HG02981 (cell line): Measurements from ENCODE around the gene TF.

ENCODE experiments used
- ATAC-seq: cut with Tn5 transposase; IDR thresholded peaks from one replicate; pipeline ENCODE4 v1.9.1; 2021; ENCODE audit warnings: mild to moderate bottlenecking, moderate library complexity; ENCODE audit not compliant: unreplicated experiment

The TF gene

DNA sequence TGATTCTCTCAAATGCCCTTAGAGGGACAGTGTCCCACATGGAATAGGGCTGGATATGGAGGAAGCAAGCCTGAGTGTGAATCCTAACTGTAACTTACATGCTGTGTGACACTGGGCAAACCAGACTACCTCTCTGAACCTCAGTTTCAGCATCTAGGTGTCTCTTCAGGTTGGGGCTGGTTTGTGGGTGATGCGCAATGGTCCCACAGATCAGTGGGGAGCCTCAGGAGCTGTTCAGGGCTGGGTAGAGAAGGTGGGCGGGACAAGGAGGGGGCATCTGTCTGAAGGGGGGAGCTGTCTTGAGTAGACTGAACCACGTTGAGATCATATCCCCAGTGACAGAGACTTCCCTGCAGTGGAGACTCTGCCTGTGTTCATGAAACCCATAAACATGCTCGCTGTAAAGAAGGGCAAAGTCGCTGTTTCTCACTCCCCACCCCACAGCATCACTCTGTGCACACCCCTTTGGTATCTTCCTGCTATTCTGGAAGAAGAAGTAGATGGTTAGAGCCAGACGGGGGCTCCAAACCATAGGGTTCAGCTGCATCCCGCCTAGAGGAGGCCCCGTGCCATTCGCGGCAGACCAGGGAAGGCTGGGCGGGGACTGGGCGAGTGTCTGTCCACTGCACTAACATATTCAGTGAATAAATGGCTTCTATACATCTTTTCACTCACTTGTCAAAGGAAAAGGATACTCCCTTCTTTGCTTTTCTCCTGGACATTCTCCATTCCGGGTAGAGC is 87.9 kb downstream of the TF start:
- ATAC-seq, result no peak

DNA sequence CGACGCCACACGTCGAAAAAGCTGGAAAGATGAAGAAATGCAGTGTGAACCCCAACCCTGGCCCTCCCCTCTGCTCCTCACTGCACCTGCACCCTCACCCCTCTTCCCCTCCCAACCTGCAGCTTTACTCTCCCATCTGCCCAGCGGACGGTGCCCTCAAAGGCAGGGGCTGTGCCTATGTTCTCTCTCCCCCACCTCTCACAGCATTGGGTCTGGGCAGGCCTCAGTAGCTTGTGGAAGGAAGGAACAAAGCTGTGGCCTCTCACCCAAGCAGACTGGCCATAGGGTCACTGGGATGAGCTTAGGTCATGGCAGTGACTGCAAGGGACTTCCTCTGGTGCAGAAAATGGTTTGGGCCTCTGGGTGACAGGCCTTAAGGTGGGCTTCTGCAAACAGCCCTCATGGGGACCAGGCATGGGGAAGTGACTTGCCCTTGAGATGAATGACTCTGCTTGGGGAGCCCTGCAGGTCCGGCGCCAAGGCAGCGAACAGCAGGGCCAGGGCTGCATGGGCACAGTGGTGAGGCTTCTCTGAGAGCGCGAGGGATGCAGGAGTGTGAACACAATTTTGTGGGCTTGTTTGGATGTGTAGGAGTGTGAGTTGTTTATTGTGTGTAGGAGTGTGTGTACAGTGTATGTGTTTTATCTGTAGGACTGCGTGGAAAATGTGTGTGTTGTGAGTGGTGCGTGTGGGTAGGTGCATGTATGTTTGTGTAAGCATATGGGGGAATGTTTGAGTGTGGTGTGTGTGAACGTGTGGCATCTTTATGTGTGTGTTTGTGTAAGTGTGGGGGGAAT is 88.6 kb downstream of the TF start:
- no peak for ATAC-seq

DNA sequence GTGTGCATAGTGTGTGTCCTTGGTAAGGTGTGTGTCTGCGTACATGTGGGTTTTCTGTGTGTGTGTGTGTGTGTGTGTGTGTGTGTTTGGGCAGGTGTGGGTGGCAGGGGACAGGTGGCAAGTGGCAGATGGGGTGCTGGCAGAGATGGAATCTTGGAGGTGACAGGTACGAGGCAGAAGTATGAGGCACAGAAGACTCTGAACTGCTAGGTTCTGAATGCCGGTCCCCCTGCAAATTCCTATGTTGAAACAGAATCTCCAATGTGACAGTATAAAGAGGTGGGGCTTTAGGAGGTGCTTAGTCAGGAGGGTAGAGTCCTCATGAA is 89.2 kb downstream of the TF start:
- no peak for ATAC-seq

DNA sequence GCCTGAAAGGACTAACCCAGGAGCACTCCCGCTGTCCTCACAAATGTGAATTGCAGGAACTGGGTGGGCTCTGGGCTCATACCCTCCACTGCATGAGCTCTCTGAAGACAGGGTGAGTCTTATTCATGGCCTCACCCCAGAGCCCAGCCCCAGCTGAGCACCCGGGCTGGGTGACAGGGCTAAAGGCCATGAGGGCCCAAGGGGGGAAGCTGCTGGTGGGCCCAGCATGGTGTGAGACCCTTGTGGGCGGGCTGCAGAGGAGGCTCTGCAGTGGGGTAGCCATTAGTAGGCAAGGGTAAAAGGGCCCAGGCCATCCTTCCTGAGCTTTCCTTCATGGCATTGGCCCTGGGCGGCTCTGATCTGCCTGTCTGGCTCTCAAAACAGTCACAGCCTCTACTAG is 89.8 kb downstream of the TF start:
- no peak for ATAC-seq

DNA sequence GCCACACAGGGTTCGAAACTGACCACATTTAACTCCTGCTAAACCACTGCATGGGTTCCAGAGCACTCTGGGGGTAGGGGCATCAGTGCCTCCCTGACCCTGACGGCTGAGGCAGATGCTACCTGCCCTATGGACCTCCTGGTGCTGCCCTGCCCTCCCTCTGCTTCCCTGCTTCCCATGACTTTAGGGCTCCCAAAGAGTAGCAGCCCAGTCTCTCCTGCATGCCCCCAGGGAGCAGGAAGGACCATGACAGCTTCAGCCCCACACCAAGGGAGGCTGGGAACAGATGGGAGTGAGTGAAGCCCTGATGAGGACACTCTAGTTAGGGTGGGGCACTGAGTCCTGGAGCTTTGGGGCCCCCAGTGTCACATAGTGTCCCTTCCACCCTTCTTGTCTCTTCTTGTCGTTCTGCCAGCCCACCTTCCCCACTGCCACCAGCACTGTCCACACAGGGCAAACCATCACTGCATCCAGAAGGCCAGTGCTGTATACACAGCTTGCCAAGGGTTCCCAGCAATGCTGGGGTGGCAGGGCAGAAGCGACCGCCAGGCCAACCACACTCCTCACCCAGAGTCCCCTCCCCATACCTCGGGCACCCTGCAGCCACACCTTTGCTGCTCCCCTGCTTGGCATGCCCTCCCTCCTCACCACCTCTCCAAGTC is 90.4 kb downstream of the TF start:
- ATAC-seq, result no peak

DNA sequence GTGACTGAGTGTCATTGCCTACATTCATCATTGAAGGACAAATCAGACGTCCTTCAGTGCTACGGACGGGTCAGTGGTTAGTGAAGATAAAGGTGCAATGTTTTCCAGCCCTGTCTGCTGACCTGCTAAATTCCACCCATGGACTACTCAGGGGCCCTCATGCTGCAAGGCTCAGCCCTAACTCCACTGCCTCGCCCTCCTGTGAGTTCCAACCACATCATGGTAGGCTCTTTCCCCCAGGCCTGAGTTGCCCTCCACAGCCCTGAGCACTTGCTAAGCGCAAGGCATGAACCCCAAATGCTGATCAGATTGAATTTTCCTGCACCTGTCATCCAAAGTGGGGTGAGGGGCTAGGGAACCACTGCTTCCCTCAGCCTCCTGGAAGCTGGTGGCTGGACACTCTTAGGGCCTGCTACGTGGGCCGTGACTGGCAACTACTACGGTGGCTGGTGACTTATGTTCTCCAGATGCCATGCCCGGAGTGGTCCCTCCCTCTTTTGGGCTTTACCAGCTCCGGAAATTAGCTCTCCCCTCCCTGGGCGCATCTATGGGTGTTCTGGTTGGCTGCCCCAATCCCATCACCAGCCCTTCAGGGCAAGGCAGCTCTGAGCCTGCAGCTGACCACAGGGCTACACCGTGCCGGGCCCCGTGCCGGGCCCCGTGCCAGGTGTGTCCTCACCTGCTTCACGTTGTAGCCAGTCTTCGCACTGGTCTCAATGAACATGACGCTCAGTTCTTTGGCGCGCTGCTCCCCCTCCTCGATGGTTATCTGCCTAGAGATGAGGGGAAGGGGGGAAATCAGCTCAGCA is 91.5 kb downstream of the TF start:
- ATAC-seq, result no peak

DNA sequence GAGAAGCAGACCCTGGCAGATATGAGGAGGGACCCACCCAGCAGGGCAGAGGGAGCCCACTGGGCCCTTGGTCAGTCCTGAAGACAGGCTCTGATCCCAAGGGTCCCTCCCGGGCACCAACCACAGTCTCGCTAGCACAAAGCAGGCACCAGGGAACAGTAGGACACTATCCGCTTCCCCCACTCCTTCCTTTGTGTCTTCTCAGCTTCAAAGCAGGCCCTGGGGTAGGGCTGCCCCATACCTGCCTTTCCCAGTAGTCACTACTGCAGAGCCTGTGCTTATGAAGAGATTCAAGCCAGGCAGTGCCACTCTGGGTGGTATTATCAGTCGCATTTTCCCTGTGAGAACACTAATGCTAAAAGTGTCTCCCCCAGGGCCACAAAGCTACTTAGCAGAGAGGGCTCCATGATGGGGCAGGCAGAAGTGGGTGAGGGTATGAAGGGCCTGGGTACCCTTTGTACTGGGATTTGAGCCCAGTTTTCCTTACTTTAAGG is 92.2 kb downstream of the TF start:
- ATAC-seq, result no peak

DNA sequence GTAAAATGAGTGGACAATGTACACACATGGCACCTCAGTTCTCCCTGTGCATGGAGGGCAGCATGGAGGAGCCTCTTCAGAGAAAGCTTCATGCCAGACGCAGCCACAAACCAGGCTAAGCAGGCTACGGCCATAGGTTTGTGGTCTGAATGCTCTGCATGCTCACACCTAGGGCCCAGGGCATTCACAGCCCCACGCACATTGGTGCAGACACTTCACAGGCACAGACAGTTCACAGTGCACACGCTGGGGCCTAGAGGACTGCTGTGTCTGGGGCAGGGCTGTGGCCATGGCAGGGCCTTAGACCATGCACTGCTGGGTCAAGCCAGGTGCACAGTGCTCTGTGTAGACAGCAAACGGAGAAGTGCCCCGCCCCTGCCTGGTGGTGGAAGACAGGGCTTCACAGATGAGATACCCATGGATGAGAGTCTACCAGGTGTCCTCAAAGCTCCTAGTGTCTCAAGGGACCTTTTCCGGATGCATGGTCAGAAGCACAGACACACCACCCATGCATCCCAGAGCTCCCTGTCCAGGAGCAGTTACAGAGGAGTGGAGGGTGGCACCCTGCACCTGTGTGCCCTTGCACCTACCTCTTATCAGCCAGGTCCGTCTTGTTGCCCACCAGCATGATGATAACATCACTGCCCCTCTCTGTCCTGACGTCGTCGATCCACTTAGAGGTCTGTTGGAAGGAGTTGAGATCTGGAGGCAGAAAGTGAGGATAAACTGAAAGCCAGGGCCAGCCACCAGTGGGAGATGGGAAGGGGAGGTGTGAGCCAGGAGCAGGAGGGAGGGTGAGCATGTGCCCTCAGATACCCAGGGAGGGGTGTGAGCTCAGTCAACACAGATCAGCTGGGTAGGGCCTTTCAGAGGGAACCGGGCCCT is 93.0 kb downstream of the TF start:
- ATAC-seq, result no peak

DNA sequence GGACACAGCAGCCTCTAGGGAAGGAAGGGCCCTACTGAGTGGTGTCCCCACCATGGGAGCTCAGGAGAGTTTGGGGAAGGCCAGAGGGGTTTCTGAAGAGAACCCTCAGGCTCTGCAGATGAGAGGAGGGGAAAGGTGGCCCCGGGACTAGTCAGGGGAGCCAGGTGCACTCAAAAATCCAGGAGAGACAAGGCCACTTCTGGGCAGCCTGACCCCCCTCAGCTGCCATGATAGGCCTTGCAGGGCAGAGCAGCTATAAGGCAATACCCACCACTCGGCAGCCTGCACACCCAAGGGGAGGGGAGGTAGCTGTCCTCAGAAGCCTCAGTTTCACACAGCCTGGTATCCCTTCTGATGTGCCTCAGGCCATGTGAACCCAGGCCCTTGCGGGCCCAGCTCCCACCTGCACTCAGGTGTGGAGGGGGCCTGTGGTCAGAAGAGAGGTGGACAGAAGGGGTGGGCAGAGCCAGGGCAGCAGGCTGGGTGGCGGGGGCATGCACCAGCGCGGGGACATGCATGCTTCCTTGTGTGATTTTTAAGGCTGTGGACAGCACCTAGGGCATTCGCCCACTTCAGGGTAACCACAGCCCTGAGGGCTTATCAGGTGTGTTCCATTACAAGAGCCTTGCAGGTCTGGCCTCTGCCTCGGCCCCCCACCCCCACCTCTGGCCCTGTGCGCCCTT is 94.0 kb downstream of the TF start:
- no peak for ATAC-seq

DNA sequence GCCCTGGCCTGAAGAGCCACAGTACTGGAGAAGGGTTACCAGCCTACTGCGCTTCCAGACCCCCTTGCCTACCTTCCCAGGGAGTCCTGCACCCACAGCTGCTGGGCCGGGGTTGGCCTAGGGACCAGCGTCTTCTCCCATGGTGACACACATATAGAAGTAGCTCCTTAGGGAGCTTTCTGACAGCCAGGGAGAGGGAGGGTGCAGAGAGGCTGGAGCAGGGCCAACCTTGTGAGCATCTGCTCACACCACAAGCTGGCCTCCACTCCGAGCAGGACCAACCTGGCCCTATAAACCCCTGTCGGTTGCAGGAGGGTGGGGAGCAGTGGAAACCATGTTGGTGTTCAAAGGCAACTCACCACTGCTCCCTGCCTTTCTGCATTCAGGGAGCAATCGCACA is 94.6 kb downstream of the TF start:
- ATAC-seq, result no peak

DNA sequence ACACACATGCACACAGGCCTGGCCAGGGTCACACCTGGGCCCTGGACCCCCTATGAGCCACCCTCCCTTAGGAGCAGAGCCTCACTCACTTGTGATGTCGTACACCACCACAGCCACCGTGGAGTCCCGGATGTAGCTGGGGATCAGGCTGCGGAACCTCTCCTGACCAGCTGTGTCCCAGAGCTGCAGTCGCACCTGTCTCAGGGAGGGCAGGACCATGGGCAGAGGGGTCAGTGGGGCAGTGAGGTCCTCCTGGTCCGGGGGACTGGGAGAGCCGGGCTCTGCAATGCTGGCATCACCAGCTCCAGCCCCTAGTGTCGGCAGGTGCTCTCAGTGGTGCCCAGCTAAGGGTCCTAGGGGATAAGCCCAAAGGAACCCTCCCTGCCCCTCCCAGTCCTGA is 95.0 kb downstream of the TF start:
- ATAC-seq, result no peak

DNA sequence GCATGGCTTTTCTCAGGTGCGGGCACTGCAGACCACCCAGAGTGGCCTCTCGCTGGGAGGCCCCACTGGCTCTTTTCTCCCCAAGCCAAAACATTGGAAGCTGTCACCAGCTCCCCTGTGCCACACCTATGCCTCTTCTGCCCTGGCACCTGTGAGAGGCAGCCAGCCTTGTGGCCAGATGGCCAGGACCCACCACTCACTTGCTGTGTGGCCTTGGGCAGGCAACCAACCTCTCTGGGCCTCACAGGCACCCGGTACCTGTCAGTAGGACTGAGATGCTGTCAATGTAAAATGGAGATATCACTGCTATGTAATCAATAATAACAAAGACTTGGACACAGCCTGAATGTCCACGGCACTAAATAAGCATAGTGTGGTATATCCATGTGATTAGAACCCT is 96.0 kb downstream of the TF start:
- ATAC-seq, result no peak

DNA sequence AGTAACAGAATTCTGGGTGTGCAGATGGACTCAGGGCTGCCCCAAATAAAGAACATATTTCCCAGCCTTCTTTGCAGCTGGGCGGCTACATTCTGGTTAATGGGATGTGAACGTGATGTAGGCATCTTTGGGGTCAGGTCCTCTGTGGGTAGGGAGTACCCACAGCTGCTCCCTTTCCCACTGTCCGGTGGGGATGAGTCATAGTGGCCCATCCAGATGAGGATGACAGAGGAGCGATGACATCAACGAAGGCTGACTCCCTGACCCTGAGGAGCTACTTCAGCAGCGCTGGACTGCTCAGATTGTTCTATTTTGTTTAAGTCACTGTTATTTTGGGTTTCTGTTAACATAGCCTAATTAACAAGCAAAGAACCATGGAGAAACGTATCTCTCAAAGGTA is 97.4 kb downstream of the TF start:
- no peak for ATAC-seq

DNA sequence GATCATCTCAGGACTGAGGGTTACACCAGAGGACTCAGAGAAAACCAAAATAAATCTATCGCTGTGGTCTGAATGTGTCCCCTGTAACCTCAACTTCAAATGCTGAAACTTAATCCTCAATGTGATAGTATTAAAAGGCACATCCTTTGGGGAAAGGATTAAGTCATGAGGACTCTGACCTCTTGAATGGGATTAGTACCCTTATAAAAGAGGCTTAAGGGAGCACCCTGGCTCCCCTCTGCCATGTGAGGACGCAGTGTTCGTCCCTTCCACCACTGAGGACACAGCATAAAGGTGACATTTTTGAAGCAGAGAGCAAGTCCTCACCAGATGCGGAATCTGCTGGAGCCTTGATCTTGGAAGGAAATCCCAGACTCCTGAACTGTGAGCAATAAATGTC is 98.9 kb downstream of the TF start:
- ATAC-seq, result no peak
